ENCODE measurements around the gene LY9. TPM values are rescaled to one million over a fixed set of nuclear protein-coding genes. Genes with fewer than 3 reads are reported as not detected.

The LY9 gene
- total and polyA plus RNA-seq, 8 donors = 0.29 to 2.5 (median 0.50) TPM

GRCh38 chr1:160748878-160749269, 47.1 kb upstream of the LY9 start:
- TF ChIP-seq CTCF (IDR thresholded peaks at IDR 0.05) = no peak
- Histone ChIP-seq H3K27me3 (peaks cover 0 to 6% of the 10 kb centered on the region in 2 donors), H3K4me1 (peaks cover 0 to 25% of the 10 kb centered on the region in 2 donors), H3K9me3 (no peaks in the 10 kb centered on the region), H3K27ac (no peak overlapping the region), H3K4me3 (no peak overlapping the region), H3K36me3 (peaks cover 0 to 21% of the 10 kb centered on the region in 2 donors)
- intact Hi-C loops (cut with DNase I) = no loop called here
- DNase-seq = no peak
- peak; percentile 41 for ATAC-seq

- intact Hi-C loops (cut with DNase I) = no loop called here
- ATAC-seq (no peak), DNase-seq (no peak)
- Histone ChIP-seq H3K36me3 (peaks cover 0 to 21% of the 10 kb centered on the region in 2 donors), H3K27ac (no peak overlapping the region), H3K9me3 (no peaks in the 10 kb centered on the region), H3K4me1 (peaks cover 0 to 22% of the 10 kb centered on the region in 2 donors), H3K4me3 (no peak overlapping the region), H3K27me3 (peaks cover 0 to 6% of the 10 kb centered on the region in 2 donors)
- no peak for TF ChIP-seq CTCF (IDR thresholded peaks at IDR 0.05)
Observed at GRCh38 chr1:160750608-160751007, 45.4 kb upstream of the LY9 start.

GRCh38 chr1:160752406-160752805, 43.6 kb upstream of the LY9 start:
- ATAC-seq (no peak), DNase-seq (no peak)
- no peak for TF ChIP-seq CTCF (IDR thresholded peaks at IDR 0.05)
- Histone ChIP-seq H3K4me3 (no peak overlapping the region), H3K36me3 (peaks cover 0 to 21% of the 10 kb centered on the region in 2 donors), H3K27ac (no peak overlapping the region), H3K4me1 (peaks cover 0 to 22% of the 10 kb centered on the region in 2 donors), H3K9me3 (no peaks in the 10 kb centered on the region), H3K27me3 (peaks cover 0 to 6% of the 10 kb centered on the region in 2 donors)
- intact Hi-C loops (cut with DNase I) = no loop called here

GRCh38 chr1:160752924-160753323, 43.0 kb upstream of the LY9 start:
- H3K27ac ChIP-seq = no peak overlapping the region
- peaks cover 0 to 21% of the 10 kb centered on the region in 2 donors for H3K4me1 ChIP-seq
- DNase-seq (no peak), ATAC-seq (no peak)
- intact Hi-C loops (cut with DNase I) = no loop called here
- no peak overlapping the region for H3K4me3 ChIP-seq
- no peak for TF ChIP-seq CTCF (IDR thresholded peaks at IDR 0.05)
- peaks cover 0 to 21% of the 10 kb centered on the region in 2 donors for H3K36me3 ChIP-seq
- H3K27me3 ChIP-seq = peaks cover 0 to 6% of the 10 kb centered on the region in 2 donors
- H3K9me3 ChIP-seq = no peaks in the 10 kb centered on the region

GRCh38 chr1:160753594-160753993, 42.4 kb upstream of the LY9 start:
- no peaks in the 10 kb centered on the region for H3K9me3 ChIP-seq
- peaks cover 0 to 21% of the 10 kb centered on the region in 2 donors for H3K36me3 ChIP-seq
- no peak for TF ChIP-seq CTCF (IDR thresholded peaks at IDR 0.05)
- no peak overlapping the region for H3K4me3 ChIP-seq
- H3K4me1 ChIP-seq = peaks cover 0 to 15% of the 10 kb centered on the region in 2 donors
- no peak overlapping the region for H3K27ac ChIP-seq
- ATAC-seq = no peak
- H3K27me3 ChIP-seq = peaks cover 0 to 6% of the 10 kb centered on the region in 2 donors
- intact Hi-C loops (cut with DNase I) = no loop called here
- DNase-seq = no peak

Data from left lung (tissue), 10 donors.